ENCODE results near the gene SLC66A2.
"Not testable (repeated sequence)": the region's sequence is repeated elsewhere in the genome, so short reads cannot be mapped to it uniquely, and the experiment has no call there.

The SLC66A2 gene

GRCh38 chr18:79962835-79963657 is 11.6 kb upstream of the SLC66A2 start:
- no peak for TF ChIP-seq CTCF (IDR thresholded peaks at IDR 0.05; ENCODE audit: control insufficient read depth, extremely low read depth, insufficient read depth)
- DNase-seq (ENCODE audit: low read depth): no peak
- no peak overlapping the region for H3K4me3 ChIP-seq (ENCODE audit: low read depth, low read length)

- no peak overlapping the region for H3K4me3 ChIP-seq (ENCODE audit: low read depth, low read length)
- no peak for TF ChIP-seq CTCF (IDR thresholded peaks at IDR 0.05; ENCODE audit: control insufficient read depth, extremely low read depth, insufficient read depth)
- DNase-seq (ENCODE audit: low read depth): no peak
Observed at GRCh38 chr18:79962311-79962710, 10.9 kb upstream of the SLC66A2 start.

GRCh38 chr18:79961527-79962291 is 10.3 kb upstream of the SLC66A2 start:
- TF ChIP-seq CTCF (IDR thresholded peaks at IDR 0.05; ENCODE audit: control insufficient read depth, extremely low read depth, insufficient read depth): no peak
- no peak overlapping the region for H3K4me3 ChIP-seq (ENCODE audit: low read depth, low read length)
- no peak for DNase-seq (ENCODE audit: low read depth)

GRCh38 chr18:79960921-79961526 is 9.6 kb upstream of the SLC66A2 start:
- H3K4me3 ChIP-seq (ENCODE audit: low read depth, low read length): no peak overlapping the region
- TF ChIP-seq CTCF (IDR thresholded peaks at IDR 0.05; ENCODE audit: control insufficient read depth, extremely low read depth, insufficient read depth): no peak

GRCh38 chr18:79960161-79960801 is 8.8 kb upstream of the SLC66A2 start:
- H3K4me3 ChIP-seq (ENCODE audit: low read depth, low read length); DNase-seq (ENCODE audit: low read depth): not testable (repeated sequence)

More at GRCh38 chr18:79960921-79961526, 9.6 kb upstream of the SLC66A2 start:
- DNase-seq (ENCODE audit: low read depth): no peak

- no peak overlapping the region for H3K4me3 ChIP-seq (ENCODE audit: low read depth, low read length)
- no peak for TF ChIP-seq CTCF (IDR thresholded peaks at IDR 0.05; ENCODE audit: control insufficient read depth, extremely low read depth, insufficient read depth)
- no peak for DNase-seq (ENCODE audit: low read depth)
Observed at GRCh38 chr18:79958981-79959380, 7.5 kb upstream of the SLC66A2 start.

GRCh38 chr18:79956276-79956675 is 4.8 kb upstream of the SLC66A2 start:
- no peak overlapping the region for H3K4me3 ChIP-seq (ENCODE audit: low read depth, low read length)
- TF ChIP-seq CTCF (IDR thresholded peaks at IDR 0.05; ENCODE audit: control insufficient read depth, extremely low read depth, insufficient read depth): no peak
- no peak for DNase-seq (ENCODE audit: low read depth)
